Lower leg skin (tissue), 3 donors: ENCODE measurements around the gene CASP1.

Experiments used
- POLR2A ChIP-seq, 2 donors: fragments of 450-650 bp; IDR thresholded peaks; one replicate each; pipeline ENCODE4 v1.6.1; 2016 to 2017; ENCODE audit warnings: antibody characterized with exemption in 2 of 2, mild to moderate bottlenecking in 1 of 2, moderate library complexity in 1 of 2
- TF ChIP-seq, protein P1 (sequence below), 3 donors: fragments of 450-650 bp; IDR thresholded peaks; one replicate each; pipeline ENCODE4 v1.5.1; 2016; ENCODE audit warnings: antibody characterized with exemption in 3 of 3, mild to moderate bottlenecking in 3 of 3, moderate library complexity in 2 of 3

DNA sequence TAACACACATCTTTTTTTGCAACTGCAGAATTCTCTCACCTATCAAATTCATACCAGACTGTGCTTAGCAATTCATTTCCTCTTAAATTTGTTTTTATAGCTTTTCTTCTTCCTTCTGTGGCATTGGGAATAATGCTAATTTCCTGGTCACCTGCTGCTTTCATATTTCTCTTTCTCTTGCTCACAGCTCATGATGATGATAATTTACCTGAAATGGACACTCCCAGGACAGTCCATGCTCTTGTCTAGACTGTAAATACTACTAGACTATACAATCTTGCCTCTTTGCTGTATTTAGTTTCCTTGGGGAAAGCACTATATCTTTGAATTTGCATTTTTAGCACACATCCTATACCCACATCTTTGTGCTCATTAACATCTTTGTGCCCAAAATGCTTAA, 27.5 kb downstream of the CASP1 start:
- TF ChIP-seq, protein P1, sequence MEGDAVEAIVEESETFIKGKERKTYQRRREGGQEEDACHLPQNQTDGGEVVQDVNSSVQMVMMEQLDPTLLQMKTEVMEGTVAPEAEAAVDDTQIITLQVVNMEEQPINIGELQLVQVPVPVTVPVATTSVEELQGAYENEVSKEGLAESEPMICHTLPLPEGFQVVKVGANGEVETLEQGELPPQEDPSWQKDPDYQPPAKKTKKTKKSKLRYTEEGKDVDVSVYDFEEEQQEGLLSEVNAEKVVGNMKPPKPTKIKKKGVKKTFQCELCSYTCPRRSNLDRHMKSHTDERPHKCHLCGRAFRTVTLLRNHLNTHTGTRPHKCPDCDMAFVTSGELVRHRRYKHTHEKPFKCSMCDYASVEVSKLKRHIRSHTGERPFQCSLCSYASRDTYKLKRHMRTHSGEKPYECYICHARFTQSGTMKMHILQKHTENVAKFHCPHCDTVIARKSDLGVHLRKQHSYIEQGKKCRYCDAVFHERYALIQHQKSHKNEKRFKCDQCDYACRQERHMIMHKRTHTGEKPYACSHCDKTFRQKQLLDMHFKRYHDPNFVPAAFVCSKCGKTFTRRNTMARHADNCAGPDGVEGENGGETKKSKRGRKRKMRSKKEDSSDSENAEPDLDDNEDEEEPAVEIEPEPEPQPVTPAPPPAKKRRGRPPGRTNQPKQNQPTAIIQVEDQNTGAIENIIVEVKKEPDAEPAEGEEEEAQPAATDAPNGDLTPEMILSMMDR (IDR thresholded peaks at IDR 0.05) = no peak
- no peak for TF ChIP-seq POLR2A (IDR thresholded peaks at IDR 0.05)
